HG03135 (cell line): Measurements from ENCODE around the gene FSD1.
"Not testable (repeated sequence)": the region's sequence is repeated elsewhere in the genome, so short reads cannot be mapped to it uniquely, and the experiment has no call there.

ENCODE experiments used
- ATAC-seq: cut with Tn5 transposase; IDR thresholded peaks from one replicate; pipeline ENCODE4 v1.9.1; 2021; ENCODE audit warnings: mild to moderate bottlenecking, moderate library complexity; ENCODE audit not compliant: unreplicated experiment

FSD1 gene

GRCh38 chr19:4304538-4305256, at the start of gene FSD1:
TSS of gene FSD1 (plus strand) at chr19:4304598. CDS start at chr19:4304747, 149 bp downstream.
- ATAC-seq = no peak

- ATAC-seq = no peak
Measured at GRCh38 chr19:4256563-4256962, 47.8 kb upstream of the FSD1 start.

- ATAC-seq = no peak
Measured at GRCh38 chr19:4257025-4257424, 47.4 kb upstream of the FSD1 start.

GRCh38 chr19:4258181-4258580, 46.2 kb upstream of the FSD1 start:
- no peak for ATAC-seq

- no peak for ATAC-seq
Measured at GRCh38 chr19:4260613-4261191, 43.7 kb upstream of the FSD1 start.

GRCh38 chr19:4264812-4265211, 39.6 kb upstream of the FSD1 start:
- ATAC-seq = no peak

GRCh38 chr19:4266253-4267000, 38.0 kb upstream of the FSD1 start:
- ATAC-seq = no peak

GRCh38 chr19:4267101-4267900, 37.1 kb upstream of the FSD1 start:
- ATAC-seq = no peak

- ATAC-seq = no peak
Measured at GRCh38 chr19:4267901-4268815, 36.2 kb upstream of the FSD1 start.

- no peak for ATAC-seq
Measured at GRCh38 chr19:4268816-4269430, 35.5 kb upstream of the FSD1 start.

GRCh38 chr19:4272894-4273293, 31.5 kb upstream of the FSD1 start:
- no peak for ATAC-seq

GRCh38 chr19:4274321-4274686, 30.1 kb upstream of the FSD1 start:
- not testable (repeated sequence) for ATAC-seq

- no peak for ATAC-seq
Measured at GRCh38 chr19:4277191-4277696, 27.2 kb upstream of the FSD1 start.

- ATAC-seq = no peak
Measured at GRCh38 chr19:4278010-4278409, 26.4 kb upstream of the FSD1 start.

- ATAC-seq = no peak
Measured at GRCh38 chr19:4278419-4279266, 25.8 kb upstream of the FSD1 start, which contains the start of gene SHD. TSS of gene SHD (plus strand) at chr19:4279266. CDS start at chr19:4280064, 798 bp downstream.

GRCh38 chr19:4279267-4279529, 25.2 kb upstream of the FSD1 start:
- no peak for ATAC-seq

- no peak for ATAC-seq
Measured at GRCh38 chr19:4279530-4280422, 24.6 kb upstream of the FSD1 start.
